SU-DHL-6 (cell line): ENCODE measurements around the gene NOL9.

Experiments
- CTCF ChIP-seq: fragments of 200-600 bp; sonication (generic); IDR thresholded peaks from one replicate; pipeline ENCODE4 v1.5.1; 2017; ENCODE audit warnings: antibody characterized with exemption, mild to moderate bottlenecking, low read length, moderate library complexity; ENCODE audit not compliant: insufficient read depth, poor library complexity, severe bottlenecking
- EZH2phosphoT487 ChIP-seq: fragments of 200-600 bp; sonication (generic), shearing (Covaris generic); conservative IDR thresholded peaks from 2 replicates; pipeline ENCODE4 v1.6.1; 2018; ENCODE audit warnings: mild to moderate bottlenecking, antibody characterized with exemption, low read length, moderate library complexity, mixed read lengths

- TF ChIP-seq CTCF = no peak
- TF ChIP-seq EZH2phosphoT487 = no peak
Observed at GRCh38 chr1:6513320-6513801, 41.0 kb downstream of the NOL9 start.
